PFSK-1 (cell line): ENCODE measurements around the gene OR6B3.

Experiments used
- POLR2AphosphoS5 ChIP-seq: IDR thresholded peaks from 2 replicates; pipeline ENCODE4 v1.6.1; 2012; ENCODE audit warnings: low read depth, mild to moderate bottlenecking, control low read depth, low read length, moderate library complexity
- REST ChIP-seq, 2 experiments: IDR thresholded peaks; 2 replicates each; pipeline versions ENCODE4 v1.6.1 to v1.8.0; 2011 to 2012; ENCODE audit warnings: low read depth in 2 of 2, low read length in 2 of 2, control low read depth in 1 of 2, inconsistent platforms in 1 of 2, mild to moderate bottlenecking in 1 of 2, moderate library complexity in 1 of 2; ENCODE audit not compliant: insufficient read depth in 1 of 2
- SIN3A ChIP-seq: IDR thresholded peaks from 2 replicates; pipeline ENCODE4 v1.6.1; 2012; ENCODE audit warnings: mild to moderate bottlenecking, low read length, moderate library complexity, borderline replicate concordance; ENCODE audit not compliant: insufficient read depth

- no peak for TF ChIP-seq REST (IDR thresholded peaks at IDR 0.05; ENCODE audit: insufficient read depth in 1 of 2, low read depth in 2 of 2, low read length in 2 of 2)
- TF ChIP-seq SIN3A = no peak
- TF ChIP-seq POLR2AphosphoS5 = no peak
Observed at GRCh38 chr2:240030379-240031094, 22.8 kb downstream of the OR6B3 start, which contains the start of gene OR6B2.
